Activated CD4-positive, alpha-beta memory T cell treated with anti-CD3 and anti-CD28 coated beads, Interleukin-2, amount 10 ng/mL, durations not matched to agents 7 days and 5 days (primary cell): ENCODE data around the gene RC3H1. TPM values are rescaled to one million over a fixed set of nuclear protein-coding genes. Genes with fewer than 3 reads are reported as not detected.
A peak's percentile ranks its signal among the peaks of the same experiment; 100 is the strongest.
"Not testable (repeated sequence)": the region's sequence is repeated elsewhere in the genome, so short reads cannot be mapped to it uniquely, and the experiment has no call there.

Source experiments
- CTCF ChIA-PET: fragments of 350-600 bp; sonication (Branson Sonifier 250); formaldehyde crosslinking; loops from one replicate; lab custom pipeline; 2021; ENCODE audit warnings: antibody characterized with exemption, inconsistent platforms; lab: Charles Lee
- POLR2A ChIA-PET: fragments of 350-600 bp; sonication (Branson Sonifier 250); formaldehyde crosslinking; loops from one replicate; lab custom pipeline; 2021; ENCODE audit warnings: antibody characterized with exemption; lab: Charles Lee
- DNase-seq: peaks from one replicate; pipeline ENCODE4 v3.0.0-alpha.2; 2020
- H3K27ac Mint-ChIP-seq: one replicate; pipeline ENCODE4 v1.8.0; 2021; ENCODE audit warnings: mild to moderate bottlenecking, mixed read lengths
- H3K27me3 Mint-ChIP-seq: one replicate; pipeline ENCODE4 v1.8.0; 2021; ENCODE audit warnings: mixed read lengths
- H3K36me3 Mint-ChIP-seq: one replicate; pipeline ENCODE4 v1.8.0; 2021; ENCODE audit warnings: low read depth, mixed read lengths
- H3K4me1 Mint-ChIP-seq: one replicate; pipeline ENCODE4 v1.8.0; 2021; ENCODE audit warnings: mixed read lengths
- H3K4me3 Mint-ChIP-seq: one replicate; pipeline ENCODE4 v1.8.0; 2021; ENCODE audit warnings: mild to moderate bottlenecking, mixed read lengths
- H3K9me3 Mint-ChIP-seq: one replicate; pipeline ENCODE4 v1.8.0; 2021; ENCODE audit warnings: mixed read lengths
- total RNA-seq, 2 experiments: library from RNA; stranded (reverse); gene quantifications; one replicate each; pipeline ENCODE4 v1.2.3, GENCODE V29; 2021

Gene RC3H1
- total RNA-seq, result 10 to 100 TPM; 29.6 to 33.6 TPM

GRCh38 chr1:174022080-174022975 lies at the start of gene RC3H1:
RC3H1 (minus strand) TSS chr1:174022357; CDS start chr1:173992985, 29,372 bp downstream.
- Mint-ChIP-seq H3K36me3 (peaks cover 25% of the 10 kb centered on the region), H3K27me3 (peaks cover 2% of the 10 kb centered on the region), H3K4me1 (peaks cover 37% of the 10 kb centered on the region), H3K4me3 (peak within 1 kb of the TSS; percentile 96), H3K27ac (peak within 1 kb of the TSS; percentile 89), H3K9me3 (no peaks in the 10 kb centered on the region)
- POLR2A ChIA-PET, result interaction anchor here (0.6 to 3.2 kb wide), 22 partner anchors 11 to 1490 kb away, joined by 3 to 29 read pairs (median 6); partner anchors contain the start of genes CACYBP, CENPL, DARS2 and GAS5
- peak; percentile 92 for DNase-seq
- CTCF ChIA-PET, result interaction anchor here (0.6 to 1.4 kb wide), 2 partner anchors 593 to 971 kb away, joined by 3 to 4 read pairs; no protein-coding TSS in a partner anchor

- DNase-seq, result no peak
- Mint-ChIP-seq H3K36me3 (no peaks in the 10 kb centered on the region), H3K27ac (no peak overlapping the region), H3K9me3 (no peaks in the 10 kb centered on the region), H3K4me1 (no peaks in the 10 kb centered on the region), H3K27me3 (peaks cover 6% of the 10 kb centered on the region), H3K4me3 (no peak overlapping the region)
- ChIA-PET POLR2A (no interaction called here), CTCF (no interaction called here)
These were observed 48.5 kb upstream of the RC3H1 start for GRCh38 chr1:174070614-174071013.

GRCh38 chr1:174068000-174068399 lies 45.8 kb upstream of the RC3H1 start:
- DNase-seq, result no peak
- CTCF ChIA-PET, result interaction anchor here (1.0 kb wide), 1 partner anchor 638 kb away, joined by 3 read pairs; no protein-coding TSS in a partner anchor
- H3K36me3 Mint-ChIP-seq, result no peaks in the 10 kb centered on the region
- peaks cover 10% of the 10 kb centered on the region for H3K27me3 Mint-ChIP-seq
- H3K4me1 Mint-ChIP-seq, result no peaks in the 10 kb centered on the region
- H3K27ac Mint-ChIP-seq, result no peak overlapping the region
- H3K9me3 Mint-ChIP-seq, result no peaks in the 10 kb centered on the region
- no peak overlapping the region for H3K4me3 Mint-ChIP-seq
- POLR2A ChIA-PET, result no interaction called here

GRCh38 chr1:174060090-174060489 lies 37.9 kb upstream of the RC3H1 start:
- CTCF ChIA-PET, result no interaction called here
- POLR2A ChIA-PET, result interaction anchor here (0.6 to 2.1 kb wide), 2 partner anchors 9 to 38 kb away, joined by 3 to 6 read pairs; partner anchors contain the start of gene RC3H1
- Mint-ChIP-seq H3K27ac (no peak overlapping the region), H3K36me3 (no peaks in the 10 kb centered on the region), H3K27me3 (peaks cover 5% of the 10 kb centered on the region), H3K9me3 (no peaks in the 10 kb centered on the region), H3K4me1 (no peaks in the 10 kb centered on the region), H3K4me3 (no peak overlapping the region)
- DNase-seq, result no peak

GRCh38 chr1:174058624-174059023 lies 36.5 kb upstream of the RC3H1 start:
- no peaks in the 10 kb centered on the region for H3K36me3 Mint-ChIP-seq
- POLR2A ChIA-PET, result no interaction called here
- H3K27ac Mint-ChIP-seq, result no peak overlapping the region

GRCh38 chr1:174056609-174057008 lies 34.5 kb upstream of the RC3H1 start:
- H3K4me3 Mint-ChIP-seq, H3K36me3 Mint-ChIP-seq, H3K27ac Mint-ChIP-seq, H3K4me1 Mint-ChIP-seq, H3K9me3 Mint-ChIP-seq, DNase-seq, POLR2A ChIA-PET, H3K27me3 Mint-ChIP-seq: not testable (repeated sequence)
- CTCF ChIA-PET, result interaction anchor here (0.7 kb wide), 1 partner anchor 70 kb away, joined by 3 read pairs; no protein-coding TSS in a partner anchor

More at GRCh38 chr1:174058624-174059023, 36.5 kb upstream of the RC3H1 start:
- CTCF ChIA-PET, result no interaction called here
- DNase-seq, result no peak
- H3K4me1 Mint-ChIP-seq, result no peaks in the 10 kb centered on the region
- H3K9me3 Mint-ChIP-seq, result no peaks in the 10 kb centered on the region
- no peak overlapping the region for H3K4me3 Mint-ChIP-seq
- H3K27me3 Mint-ChIP-seq, result peaks cover 8% of the 10 kb centered on the region

GRCh38 chr1:174055797-174056196 lies 33.6 kb upstream of the RC3H1 start:
- H3K36me3 Mint-ChIP-seq, H3K27ac Mint-ChIP-seq, DNase-seq, H3K9me3 Mint-ChIP-seq, H3K4me3 Mint-ChIP-seq, CTCF ChIA-PET, H3K4me1 Mint-ChIP-seq, POLR2A ChIA-PET, H3K27me3 Mint-ChIP-seq: not testable (repeated sequence)

- Mint-ChIP-seq H3K27ac (no peak overlapping the region), H3K4me1 (no peaks in the 10 kb centered on the region), H3K9me3 (no peaks in the 10 kb centered on the region), H3K36me3 (no peaks in the 10 kb centered on the region), H3K4me3 (no peak overlapping the region), H3K27me3 (peaks cover 2% of the 10 kb centered on the region)
- no peak for DNase-seq
- ChIA-PET POLR2A (no interaction called here), CTCF (no interaction called here)
These were observed 31.7 kb upstream of the RC3H1 start for GRCh38 chr1:174053826-174054225.

GRCh38 chr1:174052621-174053020 lies 30.5 kb upstream of the RC3H1 start:
- no peak overlapping the region for H3K27ac Mint-ChIP-seq
- H3K9me3 Mint-ChIP-seq, result no peaks in the 10 kb centered on the region
- ChIA-PET CTCF (interaction anchor here (0.7 kb wide), 1 partner anchor 79 kb away, joined by 3 read pairs; no protein-coding TSS in a partner anchor), POLR2A (no interaction called here)
- H3K4me3 Mint-ChIP-seq, result no peak overlapping the region
- H3K4me1 Mint-ChIP-seq, result no peaks in the 10 kb centered on the region
- H3K27me3 Mint-ChIP-seq, result peaks cover 2% of the 10 kb centered on the region
- no peak for DNase-seq
- no peaks in the 10 kb centered on the region for H3K36me3 Mint-ChIP-seq

- CTCF ChIA-PET, result no interaction called here
- Mint-ChIP-seq H3K27ac (no peak overlapping the region), H3K4me3 (no peak overlapping the region), H3K9me3 (no peaks in the 10 kb centered on the region), H3K36me3 (no peaks in the 10 kb centered on the region), H3K4me1 (no peaks in the 10 kb centered on the region), H3K27me3 (peaks cover 2% of the 10 kb centered on the region)
- POLR2A ChIA-PET, result no interaction called here
- no peak for DNase-seq
These were observed 29.8 kb upstream of the RC3H1 start for GRCh38 chr1:174051956-174052355.

- Mint-ChIP-seq H3K4me1 (no peaks in the 10 kb centered on the region), H3K4me3 (no peak overlapping the region), H3K9me3 (no peaks in the 10 kb centered on the region), H3K27ac (no peak overlapping the region), H3K27me3 (peaks cover 2% of the 10 kb centered on the region), H3K36me3 (no peaks in the 10 kb centered on the region)
- ChIA-PET CTCF (no interaction called here), POLR2A (no interaction called here)
- no peak for DNase-seq
These were observed 27.4 kb upstream of the RC3H1 start for GRCh38 chr1:174049514-174049913.

GRCh38 chr1:174044418-174045222 lies 22.5 kb upstream of the RC3H1 start:
- H3K4me1 Mint-ChIP-seq, result no peaks in the 10 kb centered on the region
- H3K27ac Mint-ChIP-seq, result no peak overlapping the region
- no peak overlapping the region for H3K4me3 Mint-ChIP-seq
- no peak for DNase-seq
- no peaks in the 10 kb centered on the region for H3K36me3 Mint-ChIP-seq
- ChIA-PET CTCF (no interaction called here), POLR2A (no interaction called here)
- H3K9me3 Mint-ChIP-seq, result no peaks in the 10 kb centered on the region
- no peaks in the 10 kb centered on the region for H3K27me3 Mint-ChIP-seq

GRCh38 chr1:174042509-174042908 lies 20.4 kb upstream of the RC3H1 start:
- H3K4me1 Mint-ChIP-seq, H3K27ac Mint-ChIP-seq, POLR2A ChIA-PET, H3K36me3 Mint-ChIP-seq, CTCF ChIA-PET, H3K4me3 Mint-ChIP-seq, H3K27me3 Mint-ChIP-seq, H3K9me3 Mint-ChIP-seq, DNase-seq: not testable (repeated sequence)
